GM19438 (cell line): ENCODE measurements around the gene GCHFR.

ENCODE experiments used
- ATAC-seq: cut with Tn5 transposase; IDR thresholded peaks from one replicate; pipeline ENCODE4 v1.9.1; 2021; ENCODE audit warnings: low read depth; ENCODE audit not compliant: unreplicated experiment

GCHFR gene

DNA sequence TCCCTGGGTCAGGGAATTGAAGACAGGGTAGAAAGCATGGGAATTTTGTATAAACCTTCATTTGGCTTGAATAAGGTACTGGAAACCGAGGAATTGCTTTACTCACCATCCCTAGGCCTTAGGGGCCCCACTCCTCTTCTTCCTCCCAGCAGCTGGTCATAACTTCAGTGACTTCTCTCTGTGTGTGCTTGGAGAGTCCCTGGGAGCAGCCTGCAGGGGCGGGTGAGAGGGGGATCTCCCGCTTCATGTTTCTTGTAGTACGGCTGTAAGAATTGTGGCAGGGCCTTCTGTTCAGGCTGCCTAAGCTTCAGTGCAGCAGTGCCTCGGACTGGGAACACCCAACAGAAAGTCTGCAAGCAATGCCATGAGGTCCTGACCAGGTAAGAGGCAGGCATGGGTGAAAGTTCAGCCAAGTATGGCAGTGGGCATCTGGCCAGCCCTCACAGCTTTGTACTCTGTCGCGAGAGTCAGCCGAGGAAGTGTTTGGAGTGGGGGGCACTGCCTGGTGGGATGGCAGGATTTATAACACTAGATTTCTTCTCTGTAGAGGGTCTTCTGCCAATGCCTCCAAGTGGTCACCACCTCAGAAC lies 45.1 kb downstream of the GCHFR start:
- ATAC-seq: no peak

DNA sequence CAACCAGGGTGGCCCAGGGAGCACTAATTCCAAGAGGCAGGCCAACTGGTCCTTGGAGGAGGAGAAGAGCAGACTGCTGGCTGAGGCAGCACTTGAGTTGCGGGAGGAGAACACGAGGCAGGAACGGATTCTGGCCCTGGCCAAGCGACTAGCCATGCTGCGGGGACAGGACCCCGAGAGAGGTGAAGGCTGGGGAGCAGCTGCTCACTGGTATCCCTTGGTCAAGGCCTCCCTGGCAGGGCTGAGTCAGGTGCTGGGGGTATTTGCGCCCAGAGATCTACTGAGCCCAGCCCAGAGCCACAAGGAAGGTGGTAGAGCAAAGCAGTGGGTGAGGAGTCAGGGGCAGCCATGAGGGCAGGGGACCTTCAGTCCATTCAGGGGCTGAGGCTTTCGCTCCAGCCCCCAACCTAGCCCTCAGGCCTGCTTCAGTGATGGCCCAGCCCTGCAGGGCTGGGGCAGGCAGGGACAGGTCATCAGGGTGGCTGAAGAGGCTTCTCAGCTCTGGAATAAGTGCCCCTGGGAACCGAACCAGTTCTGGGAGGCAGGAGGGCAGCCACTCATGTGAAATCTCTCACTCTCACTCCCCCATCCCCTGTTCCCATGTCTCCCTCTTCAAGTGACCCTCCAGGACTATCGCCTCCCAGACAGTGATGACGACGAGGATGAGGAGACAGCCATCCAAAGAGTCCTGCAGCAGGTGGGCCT lies 49.0 kb downstream of the GCHFR start:
- ATAC-seq: no peak

DNA sequence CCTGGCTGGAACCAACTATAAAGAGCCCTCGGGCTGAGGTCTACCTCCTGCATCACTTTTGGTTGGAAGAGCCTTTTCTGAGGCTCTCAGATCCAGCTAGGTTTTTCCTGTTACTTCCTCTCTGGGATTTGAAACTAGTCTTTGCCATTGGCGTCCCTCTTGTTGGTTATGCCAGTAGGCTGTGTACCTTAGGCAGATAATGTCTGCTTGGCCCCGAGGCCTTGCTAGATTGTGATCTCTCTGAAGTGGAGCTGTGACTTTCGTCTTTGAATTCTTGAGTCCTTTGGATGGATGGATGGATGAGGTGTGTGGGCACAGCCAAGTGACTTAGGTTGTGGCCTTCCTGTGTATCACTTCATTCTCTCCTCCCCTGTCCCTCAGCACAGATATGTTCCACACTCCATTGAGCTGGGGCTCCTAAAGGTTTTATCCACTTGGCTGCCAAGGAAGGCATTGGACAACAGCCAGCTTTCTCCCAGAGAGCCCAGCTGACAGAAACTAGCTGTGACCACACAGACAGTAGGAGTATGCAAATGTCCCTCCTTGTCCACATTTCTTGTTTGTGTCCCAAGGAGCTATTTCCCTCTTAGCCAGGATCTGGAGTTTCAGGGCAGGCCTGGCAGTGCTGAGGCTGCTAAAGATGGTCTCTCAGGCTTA lies 51.3 kb downstream of the GCHFR start:
- ATAC-seq: no peak
